D721Med (cell line): Measurements from ENCODE around the gene RTEL1.

ENCODE experiments used
- DNase-seq: peaks from one replicate; pipeline ENCODE4 v3.0.0; 2011; ENCODE audit warnings: low spot score; ENCODE audit not compliant: insufficient read length
- FAIRE-seq: peaks from 2 replicates; lab custom pipeline; 2011; peaks lifted over from hg19 to GRCh38; lab: Jason Lieb, UNC
- CTCF ChIP-seq: IDR thresholded peaks from 2 replicates; pipeline ENCODE4 v1.5.1; 2012; ENCODE audit warnings: mild to moderate bottlenecking, control low read depth; ENCODE audit not compliant: insufficient read depth; ENCODE audit errors: missing control alignments

The RTEL1 gene

GRCh38 chr20:63735859-63736718 lies 78.0 kb downstream of the RTEL1 start, which contains the start of gene LIME1:
LIME1 (plus strand) TSS chr20:63736664; CDS start chr20:63737550, 886 bp downstream.
- no peak for TF ChIP-seq CTCF
- DNase-seq, result no peak
- no peak for FAIRE-seq

- DNase-seq (no peak), FAIRE-seq (no peak)
- TF ChIP-seq CTCF, result no peak
These were observed 79.0 kb downstream of the RTEL1 start for GRCh38 chr20:63736893-63737694.

- DNase-seq, result no peak
These were observed 79.5 kb downstream of the RTEL1 start for GRCh38 chr20:63737695-63737944.

GRCh38 chr20:63737945-63738686 lies 80.0 kb downstream of the RTEL1 start:
- no peak for TF ChIP-seq CTCF
- DNase-seq (no peak), FAIRE-seq (no peak)

More at GRCh38 chr20:63737695-63737944, 79.5 kb downstream of the RTEL1 start:
- no peak for TF ChIP-seq CTCF
- no peak for FAIRE-seq

GRCh38 chr20:63738687-63739129 lies 80.6 kb downstream of the RTEL1 start:
- TF ChIP-seq CTCF, result no peak
- FAIRE-seq, result no peak
- DNase-seq, result no peak

- FAIRE-seq (no peak), DNase-seq (peak; percentile 99)
- no peak for TF ChIP-seq CTCF
These were observed 81.3 kb downstream of the RTEL1 start, which contains the start of gene SLC2A4RG for GRCh38 chr20:63739130-63740069. SLC2A4RG (plus strand) TSS chr20:63739776; CDS start chr20:63739913, 137 bp downstream.
